GM21786 (cell line): ENCODE results near the gene RAB18.
"Not testable (repeated sequence)": the region's sequence is repeated elsewhere in the genome, so short reads cannot be mapped to it uniquely, and the experiment has no call there.

ENCODE experiments used
- ATAC-seq: cut with Tn5 transposase; IDR thresholded peaks from one replicate; pipeline ENCODE4 v1.9.1; 2021; ENCODE audit not compliant: unreplicated experiment

Gene RAB18

DNA sequence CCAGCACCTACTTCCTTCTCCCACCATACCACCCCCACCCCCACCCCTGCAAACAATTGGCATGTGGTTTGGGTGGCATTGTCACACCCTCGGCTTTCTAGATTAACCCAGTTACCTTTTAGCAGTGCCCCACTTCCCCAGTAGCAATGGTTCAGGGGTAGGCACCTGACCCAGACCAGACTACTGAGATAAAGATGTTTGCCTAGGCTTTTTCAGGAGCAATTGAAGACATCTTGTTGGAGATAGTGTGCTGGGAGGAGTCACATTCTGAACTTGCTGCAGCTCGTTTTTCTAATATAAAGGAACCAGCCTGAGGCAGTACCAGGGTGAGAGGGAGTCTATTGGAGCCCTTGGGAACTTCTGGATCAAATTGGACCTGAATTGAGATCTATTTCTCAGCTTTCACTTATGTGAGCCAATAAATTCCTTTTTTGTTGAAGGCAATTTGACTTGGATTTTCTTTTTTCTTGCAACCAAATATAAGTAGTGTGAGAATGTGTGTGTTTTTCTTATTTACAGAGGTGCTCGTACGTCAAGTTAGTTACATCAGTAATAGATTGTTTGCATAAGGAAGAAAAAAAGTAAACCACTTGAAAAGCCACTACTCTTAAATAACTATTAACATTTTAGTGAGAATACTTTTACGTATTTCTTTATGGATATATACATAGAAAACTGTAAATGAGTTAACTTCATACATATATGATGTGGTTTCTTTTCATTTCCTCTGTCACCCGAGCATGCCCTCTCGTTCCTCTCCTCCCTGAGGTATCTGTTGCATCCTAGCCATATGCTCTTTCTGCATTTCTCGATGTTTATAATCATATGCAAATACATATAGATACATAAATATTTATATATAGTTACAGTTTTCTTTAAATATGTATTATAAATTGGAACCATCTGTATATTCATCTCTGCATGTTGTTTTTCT, 38.0 kb downstream of the RAB18 start:
- no peak for ATAC-seq

DNA sequence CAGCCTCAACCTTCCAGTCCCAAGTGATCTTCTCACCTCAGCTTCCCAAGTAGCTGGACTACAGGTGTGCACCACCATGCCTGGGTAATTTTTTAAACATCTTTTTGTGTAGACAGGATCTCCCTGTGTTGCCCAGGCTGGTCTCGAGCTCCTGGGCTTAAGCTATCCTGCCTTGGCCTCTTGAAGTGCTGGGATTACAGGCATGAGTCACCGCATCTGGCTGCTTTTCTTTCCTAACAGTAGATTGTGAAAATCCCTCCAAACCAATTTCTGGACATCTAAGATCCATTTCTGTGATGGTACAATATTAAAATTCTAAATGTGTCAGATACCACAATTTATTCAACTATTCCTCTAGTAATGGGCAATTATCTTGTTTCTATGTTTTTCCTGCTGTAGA, 38.7 kb downstream of the RAB18 start:
- ATAC-seq, result no peak

DNA sequence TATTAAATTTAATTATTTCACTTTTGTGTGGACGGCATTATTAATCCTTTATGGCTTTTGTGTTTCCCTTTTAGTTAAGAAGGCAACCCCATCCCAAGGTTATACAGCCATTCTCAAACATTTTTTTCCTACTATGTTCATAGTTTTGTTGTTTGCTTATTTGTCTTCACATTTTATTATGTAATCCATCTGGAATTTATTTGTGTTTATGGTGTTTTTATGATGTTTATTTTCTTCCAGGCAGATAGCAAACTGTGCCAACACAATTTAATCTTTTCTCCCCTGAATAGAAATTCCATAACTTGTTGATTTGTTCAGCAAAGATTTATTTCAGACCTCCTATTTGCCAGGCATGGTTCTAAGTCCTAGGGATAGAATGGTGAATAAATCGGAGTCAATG, 42.9 kb downstream of the RAB18 start:
- ATAC-seq, result no peak

DNA sequence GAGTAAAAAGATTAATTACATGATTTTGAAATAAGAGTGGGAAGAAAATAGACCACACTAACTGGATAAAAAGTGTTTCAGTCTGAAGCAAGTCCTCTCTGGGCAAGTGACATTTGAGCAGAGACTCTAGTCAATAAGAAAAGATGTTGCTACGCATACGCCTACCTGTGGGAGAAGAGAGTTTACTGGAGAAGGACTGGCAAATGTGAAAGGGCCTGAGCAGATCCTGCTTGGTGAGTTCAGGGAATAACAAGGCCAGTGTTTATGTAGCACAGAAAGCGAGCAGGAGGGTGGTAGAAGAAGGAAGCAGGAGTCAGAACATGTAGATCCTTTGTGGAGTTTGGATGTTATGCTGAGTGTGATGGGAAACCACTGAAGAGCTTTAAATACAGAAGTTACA, 43.4 kb downstream of the RAB18 start:
- ATAC-seq, result no peak

DNA sequence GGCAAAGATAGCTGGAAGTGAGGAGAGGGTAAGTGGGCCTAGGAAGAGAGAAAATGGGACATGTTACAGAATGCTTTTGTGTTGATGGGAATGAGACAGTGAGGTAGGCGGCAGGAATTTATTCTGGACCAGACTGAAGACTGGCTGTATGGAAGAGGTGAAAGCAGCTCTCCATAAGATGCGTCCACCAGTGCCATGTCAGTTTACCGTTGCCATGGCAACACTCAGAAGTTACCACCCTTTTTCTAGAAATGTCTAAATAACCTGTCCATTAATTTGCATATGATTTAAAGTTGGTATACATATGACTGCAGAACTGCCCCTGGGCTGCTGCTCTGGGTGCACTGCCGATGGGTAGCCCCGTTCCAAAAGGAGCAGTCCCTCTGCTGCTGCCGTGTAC, 46.7 kb downstream of the RAB18 start:
- no peak for ATAC-seq

DNA sequence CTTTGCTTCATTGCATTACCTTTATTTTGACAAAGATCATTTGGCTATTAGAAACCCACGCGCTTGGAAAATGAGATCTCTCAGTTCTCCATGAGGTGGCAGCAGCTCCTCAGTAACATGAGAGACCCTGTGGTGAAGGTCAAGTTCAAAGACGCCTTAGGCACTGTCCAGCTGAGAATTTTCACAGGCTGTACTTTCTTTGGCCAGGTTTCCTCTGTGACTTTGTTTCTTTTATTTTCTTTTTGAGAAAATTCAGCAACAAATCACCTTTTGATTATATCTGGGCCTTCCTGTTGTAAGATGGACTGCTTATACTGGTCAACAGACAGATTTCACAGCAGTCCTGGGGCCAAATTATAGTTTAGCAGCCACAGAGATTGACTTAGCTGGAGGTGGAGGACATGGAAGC, 54.5 kb downstream of the RAB18 start:
- ATAC-seq, result no peak

DNA sequence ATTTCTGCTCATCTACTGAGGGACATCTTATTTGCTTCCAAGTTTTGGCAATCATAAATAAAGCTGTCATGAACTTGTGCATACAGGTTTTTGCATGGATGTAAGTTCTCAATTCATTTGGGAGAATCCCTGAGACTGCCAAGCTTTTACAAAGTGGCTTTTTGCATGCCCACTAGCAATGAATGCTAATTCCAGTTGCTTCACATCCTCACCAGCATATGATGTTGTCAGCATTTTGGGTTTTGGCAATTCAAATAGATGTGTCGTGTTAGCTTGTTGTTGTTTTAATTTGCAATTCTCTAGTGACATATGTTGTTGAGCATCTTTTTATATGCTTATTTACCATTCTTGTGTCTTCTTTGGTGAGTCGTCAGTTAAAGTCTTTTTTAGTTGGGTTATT, 57.2 kb downstream of the RAB18 start:
- ATAC-seq, result no peak

DNA sequence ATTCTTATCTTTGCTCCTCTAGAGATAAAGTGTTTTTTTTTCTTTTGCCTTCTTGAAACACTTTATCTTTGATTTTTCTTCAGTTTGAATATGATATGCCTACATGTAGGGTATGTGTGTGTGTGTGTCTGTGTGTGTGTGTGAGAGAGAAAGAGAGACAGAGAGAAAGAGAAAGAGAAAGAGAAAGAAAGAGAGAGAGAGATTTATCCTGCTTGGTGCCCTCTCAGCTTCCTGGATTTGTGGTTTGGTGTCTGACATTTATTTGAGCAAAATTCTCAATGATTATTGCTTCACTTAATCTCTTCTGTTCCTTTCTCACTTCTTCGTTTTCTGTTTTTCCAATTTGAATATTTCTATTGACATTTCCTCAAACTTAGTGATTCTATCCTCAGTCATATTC, 60.3 kb downstream of the RAB18 start:
- ATAC-seq, result no peak

DNA sequence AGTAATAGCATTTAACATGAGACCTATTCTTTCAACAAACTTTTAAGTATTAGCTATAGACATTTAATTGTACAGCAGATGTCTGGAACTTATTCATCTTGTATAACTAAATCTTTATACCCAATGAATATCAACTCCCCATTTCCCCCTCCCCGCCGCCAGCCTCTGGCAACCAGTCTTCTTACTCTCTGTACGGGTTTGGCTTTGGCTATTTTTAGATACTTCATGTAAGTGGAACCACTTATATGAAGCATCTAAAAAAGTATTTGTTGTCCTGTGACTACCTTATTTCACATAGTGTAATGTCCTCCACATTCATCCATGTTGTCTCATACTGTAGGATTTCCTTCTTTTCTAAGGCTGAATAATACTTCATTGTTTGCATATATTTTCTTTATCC, 60.8 kb downstream of the RAB18 start:
- no peak for ATAC-seq

DNA sequence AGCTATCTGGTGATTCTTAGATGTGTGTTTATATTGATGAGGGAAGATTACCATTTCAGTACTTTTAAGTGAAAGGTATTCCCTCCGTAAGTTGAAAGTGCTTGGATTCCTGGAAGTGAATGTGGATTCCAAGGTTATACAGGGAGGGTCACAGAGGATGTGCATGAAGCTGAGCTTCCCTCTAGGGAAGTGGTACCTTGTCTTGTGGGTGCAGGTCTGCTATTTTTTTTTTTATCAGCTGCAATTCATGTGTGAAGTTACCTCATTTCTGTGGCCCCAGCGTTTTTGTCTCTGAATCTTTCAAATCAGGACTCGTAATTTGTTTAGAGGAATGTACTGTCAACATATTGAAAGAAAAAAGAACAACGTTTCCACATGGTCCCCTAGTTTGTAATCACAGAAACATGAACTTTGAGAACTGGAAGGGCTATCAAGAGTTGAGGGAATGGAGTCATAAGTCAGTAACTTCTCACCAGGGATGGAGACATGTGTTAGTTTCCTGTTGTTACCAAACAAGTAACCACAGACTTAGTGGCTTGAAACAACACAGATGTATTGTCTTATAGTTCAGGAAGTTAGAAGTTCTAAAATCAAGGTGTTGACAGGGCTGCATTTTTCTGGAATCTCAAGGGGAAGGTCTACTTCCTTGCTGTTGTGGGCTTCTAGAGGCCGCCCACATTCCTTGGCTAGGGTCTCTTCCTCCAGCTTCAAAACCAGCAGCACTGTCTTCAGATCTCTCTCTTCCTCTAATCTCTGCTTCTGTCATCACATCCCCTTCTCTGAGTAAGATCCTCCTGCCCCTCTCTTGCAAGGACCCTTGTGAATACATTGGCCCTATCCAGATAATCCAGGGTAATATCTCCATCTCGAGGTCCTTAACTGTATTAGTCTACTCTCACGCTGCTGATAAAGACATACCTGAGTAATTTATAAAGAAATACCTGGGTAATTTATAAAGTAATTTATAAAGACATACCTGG, 64.4 kb downstream of the RAB18 start:
- ATAC-seq, result no peak

DNA sequence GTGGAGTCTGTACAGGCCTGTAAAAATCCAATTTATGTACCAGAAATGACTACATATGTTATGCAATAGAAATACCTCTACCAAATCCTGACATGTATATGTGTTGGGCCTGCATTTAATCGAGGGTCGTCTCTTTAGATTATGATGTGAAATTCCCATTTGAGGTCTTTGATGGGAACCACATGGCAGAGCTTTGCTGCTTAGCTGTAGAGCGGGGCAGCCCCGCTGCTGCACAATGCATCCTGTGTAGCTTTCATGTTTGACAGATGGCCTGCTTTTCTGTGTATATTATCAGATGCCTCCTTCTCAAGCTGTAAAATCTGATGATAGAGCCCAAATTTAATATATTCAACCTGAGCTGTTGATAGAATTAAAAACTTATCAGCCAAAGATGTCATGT, 65.8 kb downstream of the RAB18 start:
- ATAC-seq, result no peak

DNA sequence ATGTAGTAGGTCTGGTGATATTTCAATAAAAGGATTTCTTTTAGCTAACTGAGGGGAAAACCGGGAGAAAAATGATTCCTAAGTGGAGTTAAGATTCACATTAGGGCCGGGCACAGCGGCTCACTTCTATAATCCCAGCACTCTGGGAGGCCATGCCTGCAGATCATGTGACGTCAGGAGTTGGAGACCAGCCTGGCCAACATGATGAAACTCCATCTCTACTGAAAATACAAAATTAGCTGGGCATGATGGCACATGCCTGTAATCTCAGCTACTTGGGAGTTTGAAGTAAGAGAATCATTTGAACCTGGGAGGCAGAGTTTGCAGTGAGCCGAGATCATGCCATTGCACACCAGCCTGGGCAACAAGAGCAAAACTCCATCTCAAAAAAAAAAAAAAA, 72.9 kb downstream of the RAB18 start:
- not testable (repeated sequence) for ATAC-seq

DNA sequence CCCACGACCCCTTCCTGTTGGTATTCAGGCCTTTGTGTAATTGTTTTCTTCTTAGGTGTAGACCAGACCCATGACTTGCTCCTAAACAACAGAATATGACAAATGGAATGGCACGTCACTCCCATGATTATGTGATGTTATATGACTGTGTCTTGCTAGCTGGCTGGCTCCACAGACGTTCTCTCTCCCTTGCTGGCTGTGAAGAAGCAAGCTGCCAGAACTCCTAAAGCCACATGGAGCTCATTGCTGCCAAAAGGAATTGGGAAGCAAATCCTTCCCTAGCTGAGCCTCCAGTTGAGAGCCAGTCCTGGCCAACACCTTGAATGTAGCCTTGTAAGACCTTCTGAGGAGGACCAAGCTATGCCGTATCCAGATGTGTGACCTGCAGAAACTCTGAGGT, 74.2 kb downstream of the RAB18 start:
- no peak for ATAC-seq

DNA sequence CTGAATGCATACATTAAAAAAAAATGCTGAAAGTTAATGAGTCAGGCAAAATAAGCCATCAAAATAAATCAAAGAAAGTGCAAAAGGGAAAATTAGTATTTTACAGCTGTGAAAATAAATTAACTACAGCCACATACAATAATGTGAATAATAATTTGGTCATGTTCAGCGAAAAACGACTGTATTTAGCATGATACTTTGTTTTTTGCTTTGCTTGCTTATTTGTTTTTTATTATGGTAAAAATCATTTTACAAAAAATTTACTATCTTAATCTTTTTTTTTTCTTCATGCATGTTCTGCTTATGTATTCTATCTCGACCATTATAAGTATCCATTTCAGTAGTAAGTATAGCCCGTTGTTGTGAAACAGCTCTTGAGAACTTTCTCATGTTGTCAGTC, 77.1 kb downstream of the RAB18 start:
- ATAC-seq, result no peak

DNA sequence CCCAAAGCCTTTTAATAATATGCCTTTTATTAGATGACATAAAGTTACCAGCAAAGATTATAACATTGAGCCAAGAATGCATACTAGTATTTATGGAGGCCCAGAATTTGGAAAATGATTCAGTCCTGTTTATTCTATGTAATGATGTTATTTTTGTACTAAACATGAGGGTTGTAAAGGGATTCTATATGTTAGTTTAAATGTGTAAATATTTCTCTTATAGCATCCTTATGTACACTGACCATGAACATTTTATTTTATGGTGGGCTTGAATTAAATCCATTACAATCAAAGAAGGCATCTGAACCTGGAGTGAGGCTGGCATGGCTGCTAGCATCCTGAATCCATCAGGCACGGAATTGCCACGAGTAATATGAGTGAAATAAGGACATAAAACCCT, 80.2 kb downstream of the RAB18 start:
- ATAC-seq, result no peak
